HEK293 (cell line): ENCODE results near the gene PPP1R36.

ENCODE experiments used
- CTCF ChIA-PET: fragments of 350-600 bp; formaldehyde crosslinking; extraction: SDS; loops from one replicate; lab custom pipeline; 2021; ENCODE audit warnings: antibody characterized with exemption; lab: Yijun Ruan, JAX
- POLR2A ChIA-PET: fragments of 300-600 bp; formaldehyde crosslinking; extraction: SDS; loops from one replicate; lab custom pipeline; 2020; ENCODE audit warnings: antibody characterized with exemption, inconsistent platforms; lab: Yijun Ruan, JAX
- H3K27ac ChIP-seq: fragments of 200-500 bp; sonication (Bioruptor generic); 2 replicates; pipeline ENCODE4 v1.5.1; 2014; ENCODE audit warnings: low read depth, low read length, control low read depth, inconsistent platforms; ENCODE audit errors: extremely low read depth
- H3K36me3 ChIP-seq, 2 experiments: fragments of 200-500 bp in 1 of 2; sonication (Bioruptor generic) in 1 of 2; 1 replicate in 1 of 2; 2 replicates in 1 of 2; pipeline ENCODE4 v1.5.1; 2014 to 2017; ENCODE audit warnings: inconsistent platforms in 2 of 2, low read length in 2 of 2; ENCODE audit not compliant: control insufficient read depth in 2 of 2, insufficient read depth in 1 of 2
- H3K4me1 ChIP-seq: fragments of 200-500 bp; sonication (Bioruptor generic); 2 replicates; pipeline ENCODE4 v1.5.1; 2014; ENCODE audit warnings: mild to moderate bottlenecking, low read length, inconsistent platforms; ENCODE audit not compliant: control insufficient read depth, insufficient read depth
- H3K4me3 ChIP-seq: 2 replicates; pipeline ENCODE4 v1.5.1; 2011; ENCODE audit warnings: low read depth, mild to moderate bottlenecking, control low read depth, low read length, moderate library complexity
- H3K9me3 ChIP-seq: fragments of 200-500 bp; sonication (Bioruptor generic); 2 replicates; pipeline ENCODE4 v1.5.1; 2014; ENCODE audit warnings: low read depth, low read length, inconsistent platforms; ENCODE audit not compliant: control insufficient read depth, insufficient read depth
- INSM2 ChIP-seq: fragments of 450-650 bp; formaldehyde crosslinking; IDR thresholded peaks from 2 replicates; pipeline ENCODE4 v1.5.1; 2016; ENCODE audit warnings: missing biosample characterization, missing genetic modification characterization
- KLF1 ChIP-seq: fragments of 450-650 bp; formaldehyde crosslinking; IDR thresholded peaks from 2 replicates; pipeline ENCODE4 v1.5.1; 2016; ENCODE audit warnings: missing biosample characterization, missing genetic modification characterization
- KLF17 ChIP-seq: fragments of 450-650 bp; formaldehyde crosslinking; IDR thresholded peaks from 2 replicates; pipeline ENCODE4 v1.5.1; 2016; ENCODE audit warnings: missing biosample characterization, missing genetic modification characterization
- KLF7 ChIP-seq: fragments of 450-650 bp; formaldehyde crosslinking; IDR thresholded peaks from 2 replicates; pipeline ENCODE4 v1.5.1; 2016; ENCODE audit warnings: missing biosample characterization, missing genetic modification characterization, borderline replicate concordance
- SP2 ChIP-seq: fragments of 450-650 bp; formaldehyde crosslinking; IDR thresholded peaks from 2 replicates; pipeline ENCODE4 v1.5.1; 2016; ENCODE audit warnings: missing biosample characterization, missing genetic modification characterization
- ZBTB1 ChIP-seq: fragments of 450-650 bp; formaldehyde crosslinking; IDR thresholded peaks from 2 replicates; pipeline ENCODE4 v1.5.1; 2016; ENCODE audit warnings: missing biosample characterization, missing genetic modification characterization
- ZBTB11 ChIP-seq: fragments of 450-650 bp; formaldehyde crosslinking; conservative IDR thresholded peaks from 2 replicates; pipeline ENCODE4 v1.5.1; 2016; ENCODE audit warnings: low read depth, missing biosample characterization, missing genetic modification characterization
- ZBTB44 ChIP-seq: fragments of 450-650 bp; IDR thresholded peaks from 2 replicates; pipeline ENCODE4 v1.5.1; 2018; ENCODE audit warnings: missing biosample characterization, mild to moderate bottlenecking, missing genetic modification characterization
- ZIC2 ChIP-seq: fragments of 450-650 bp; formaldehyde crosslinking; IDR thresholded peaks from 2 replicates; pipeline ENCODE4 v1.5.1; 2016; ENCODE audit warnings: missing biosample characterization, missing genetic modification characterization
- ZNF114 ChIP-seq: fragments of 450-650 bp; formaldehyde crosslinking; IDR thresholded peaks from 2 replicates; pipeline ENCODE4 v1.5.0; 2017; ENCODE audit warnings: missing biosample characterization, missing genetic modification characterization
- ZNF121 ChIP-seq: fragments of 450-650 bp; formaldehyde crosslinking; IDR thresholded peaks from 2 replicates; pipeline ENCODE4 v1.5.1; 2016; ENCODE audit warnings: missing biosample characterization, missing genetic modification characterization
- ZNF175 ChIP-seq: fragments of 450-650 bp; formaldehyde crosslinking; IDR thresholded peaks from 2 replicates; pipeline ENCODE4 v1.5.1; 2016; ENCODE audit warnings: missing biosample characterization, missing genetic modification characterization
- ZNF248 ChIP-seq: fragments of 450-650 bp; formaldehyde crosslinking; IDR thresholded peaks from 2 replicates; pipeline ENCODE4 v1.5.1; 2017; ENCODE audit warnings: missing biosample characterization, missing genetic modification characterization
- ZNF335 ChIP-seq: fragments of 450-650 bp; formaldehyde crosslinking; conservative IDR thresholded peaks from 2 replicates; pipeline ENCODE4 v1.5.1; 2016; ENCODE audit warnings: missing biosample characterization, missing genetic modification characterization
- ZNF366 ChIP-seq: fragments of 450-650 bp; formaldehyde crosslinking; conservative IDR thresholded peaks from 2 replicates; pipeline ENCODE4 v1.5.1; 2016; ENCODE audit warnings: missing biosample characterization, missing genetic modification characterization
- ZNF600 ChIP-seq: fragments of 450-650 bp; formaldehyde crosslinking; IDR thresholded peaks from 2 replicates; pipeline ENCODE4 v1.5.1; 2016; ENCODE audit warnings: missing biosample characterization, missing genetic modification characterization
- ZNF830 ChIP-seq: fragments of 450-650 bp; IDR thresholded peaks from 2 replicates; pipeline ENCODE4 v1.5.0; 2018; ENCODE audit warnings: missing biosample characterization, missing genetic modification characterization, low read depth, mild to moderate bottlenecking, moderate library complexity
- ZSCAN4 ChIP-seq: fragments of 450-650 bp; formaldehyde crosslinking; IDR thresholded peaks from 2 replicates; pipeline ENCODE4 v1.5.1; 2017; ENCODE audit warnings: missing biosample characterization, missing genetic modification characterization
- TF ChIP-seq, protein P1 (sequence below): IDR thresholded peaks from 2 replicates; pipeline ENCODE4 v1.6.1; 2011; ENCODE audit warnings: mild to moderate bottlenecking, low read depth, low read length, borderline replicate concordance
- TF ChIP-seq, protein P2 (sequence below): fragments of 450-650 bp; formaldehyde crosslinking; IDR thresholded peaks from 2 replicates; pipeline ENCODE4 v1.5.1; 2016; ENCODE audit warnings: missing biosample characterization, missing genetic modification characterization
- TF ChIP-seq, protein P3 (sequence below): fragments of 450-650 bp; formaldehyde crosslinking; optimal IDR thresholded peaks from 2 replicates; pipeline ENCODE3; 2016; ENCODE audit warnings: missing biosample characterization, mild to moderate bottlenecking, missing genetic modification characterization

Gene PPP1R36

GRCh38 chr14:64502887-64503433 lies 46.8 kb upstream of the PPP1R36 start (continued):
- TF ChIP-seq ZNF335 (tag by site-specific recombination) (peak; percentile 32; the same call in 1 of the 2 replicates), ZNF600 (no peak), ZBTB11 (peak; percentile 94), KLF17 (tag by site-specific recombination) (no peak), ZBTB1 (no peak), ZNF830 (tag by site-specific recombination) (no peak), ZNF366 (tag by site-specific recombination) (no peak)
- TF ChIP-seq, protein P1, sequence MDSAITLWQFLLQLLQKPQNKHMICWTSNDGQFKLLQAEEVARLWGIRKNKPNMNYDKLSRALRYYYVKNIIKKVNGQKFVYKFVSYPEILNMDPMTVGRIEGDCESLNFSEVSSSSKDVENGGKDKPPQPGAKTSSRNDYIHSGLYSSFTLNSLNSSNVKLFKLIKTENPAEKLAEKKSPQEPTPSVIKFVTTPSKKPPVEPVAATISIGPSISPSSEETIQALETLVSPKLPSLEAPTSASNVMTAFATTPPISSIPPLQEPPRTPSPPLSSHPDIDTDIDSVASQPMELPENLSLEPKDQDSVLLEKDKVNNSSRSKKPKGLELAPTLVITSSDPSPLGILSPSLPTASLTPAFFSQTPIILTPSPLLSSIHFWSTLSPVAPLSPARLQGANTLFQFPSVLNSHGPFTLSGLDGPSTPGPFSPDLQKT = no peak

- H3K36me3 ChIP-seq = peaks cover 0 to 7% of the 10 kb centered on the region in 2 experiments; a peak in 1 of 3 replicates
- no peaks in the 10 kb centered on the region for H3K9me3 ChIP-seq
- H3K4me3 ChIP-seq = peak within 1 kb of the TSS; percentile 62
- peak within 1 kb of the TSS; percentile 99 for H3K27ac ChIP-seq
- H3K4me1 ChIP-seq = peaks cover 23% of the 10 kb centered on the region
- ChIA-PET CTCF (interaction anchor here (1.0 kb wide), 1 partner anchor 74 kb away, joined by 3 read pairs; no protein-coding TSS in a partner anchor), POLR2A (interaction anchor here (0.5 to 5.2 kb wide), 26 partner anchors 8 to 629 kb away, joined by 3 to 54 read pairs (median 4); partner anchors contain the start of genes HSPA2, MTHFD1 and SPTB)
- peak; percentile 80; the same call in 1 of the 2 replicates for TF ChIP-seq KLF1 (tag by site-specific recombination)
- TF ChIP-seq INSM2 = 0 out of 2 replicates have a peak, but pooled peaks have one; percentile 42
- TF ChIP-seq KLF7 (tag by site-specific recombination) = peak; percentile 55; the same call in 1 of the 2 replicates
- TF ChIP-seq ZNF121 = peak; percentile 66; the same call in 1 of the 2 replicates
- no peak; the same call in 1 of the 2 replicates for TF ChIP-seq ZNF366 (tag by site-specific recombination)
- no peak for TF ChIP-seq ZNF175 (tag by site-specific recombination)
- peak; percentile 35; the same call in 1 of the 2 replicates for TF ChIP-seq ZSCAN4 (tag by site-specific recombination)
- TF ChIP-seq SP2 (tag by site-specific recombination) = peak; percentile 72
- TF ChIP-seq ZBTB44 (tag by site-specific recombination) = peak; percentile 44; the same call in 1 of the 2 replicates
- peak; percentile 81 for TF ChIP-seq ZIC2 (tag by site-specific recombination)
- TF ChIP-seq, protein P2, sequence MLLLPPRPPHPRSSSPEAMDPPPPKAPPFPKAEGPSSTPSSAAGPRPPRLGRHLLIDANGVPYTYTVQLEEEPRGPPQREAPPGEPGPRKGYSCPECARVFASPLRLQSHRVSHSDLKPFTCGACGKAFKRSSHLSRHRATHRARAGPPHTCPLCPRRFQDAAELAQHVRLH = 0 out of 2 replicates have a peak, but pooled peaks have one; percentile 49
- no peak for TF ChIP-seq ZNF248 (tag by site-specific recombination)
- no peak for TF ChIP-seq ZNF114 (tag by site-specific recombination)
- TF ChIP-seq, protein P3, sequence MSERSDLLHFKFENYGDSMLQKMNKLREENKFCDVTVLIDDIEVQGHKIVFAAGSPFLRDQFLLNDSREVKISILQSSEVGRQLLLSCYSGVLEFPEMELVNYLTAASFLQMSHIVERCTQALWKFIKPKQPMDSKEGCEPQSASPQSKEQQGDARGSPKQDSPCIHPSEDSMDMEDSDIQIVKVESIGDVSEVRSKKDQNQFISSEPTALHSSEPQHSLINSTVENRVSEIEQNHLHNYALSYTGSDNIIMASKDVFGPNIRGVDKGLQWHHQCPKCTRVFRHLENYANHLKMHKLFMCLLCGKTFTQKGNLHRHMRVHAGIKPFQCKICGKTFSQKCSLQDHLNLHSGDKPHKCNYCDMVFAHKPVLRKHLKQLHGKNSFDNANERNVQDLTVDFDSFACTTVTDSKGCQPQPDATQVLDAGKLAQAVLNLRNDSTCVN = peak; percentile 61
These were observed 46.1 kb upstream of the PPP1R36 start, which contains the start of gene ZBTB25 for GRCh38 chr14:64503434-64504309. ZBTB25 (minus strand) TSS chr14:64503838; CDS start chr14:64490533, 13,305 bp downstream.
